GM12801 (cell line): ENCODE measurements around the gene GNA14.

Experiments
- CTCF ChIP-seq: IDR thresholded peaks from one replicate; pipeline ENCODE4 v1.5.1; 2011; ENCODE audit warnings: control low read depth; ENCODE audit not compliant: insufficient read length; ENCODE audit errors: extremely low read depth

The GNA14 gene

GRCh38 chr9:77420641-77421040, 227.5 kb downstream of the GNA14 start:
- no peak for TF ChIP-seq CTCF

GRCh38 chr9:77418226-77418625, 229.9 kb downstream of the GNA14 start:
- TF ChIP-seq CTCF: no peak

- TF ChIP-seq CTCF: no peak
Measured at GRCh38 chr9:77417566-77417965, 230.6 kb downstream of the GNA14 start.

GRCh38 chr9:77403239-77403638, 244.9 kb downstream of the GNA14 start:
- no peak for TF ChIP-seq CTCF

GRCh38 chr9:77402286-77402685, 245.8 kb downstream of the GNA14 start:
- no peak for TF ChIP-seq CTCF

- no peak for TF ChIP-seq CTCF
Measured at GRCh38 chr9:77399964-77400363, 248.2 kb downstream of the GNA14 start.

GRCh38 chr9:77392328-77392727, 255.8 kb downstream of the GNA14 start:
- no peak for TF ChIP-seq CTCF

- no peak for TF ChIP-seq CTCF
Measured at GRCh38 chr9:77391834-77392233, 256.3 kb downstream of the GNA14 start.
